Suprapubic skin (tissue), 4 donors: ENCODE data around the gene PSMD4.

Experiments used
- EP300 ChIP-seq: sonication (generic); formaldehyde crosslinking; IDR thresholded peaks from one replicate; pipeline ENCODE4 v1.6.1; 2017; ENCODE audit warnings: antibody characterized with exemption
- POLR2AphosphoS5 ChIP-seq, 3 donors: sonication (generic); formaldehyde crosslinking; IDR thresholded peaks; one replicate each; pipeline ENCODE4 v1.6.1; 2017; ENCODE audit warnings: antibody characterized with exemption in 3 of 3

- no peak for TF ChIP-seq EP300
- TF ChIP-seq POLR2AphosphoS5 (IDR thresholded peaks at IDR 0.05) = no peak
Measured at GRCh38 chr1:151238467-151238739, 16.1 kb upstream of the PSMD4 start.
